ENCODE data around the gene PLEKHA3.
"Not testable (repeated sequence)": the region's sequence is repeated elsewhere in the genome, so short reads cannot be mapped to it uniquely, and the experiment has no call there.

The PLEKHA3 gene

GRCh38 chr2:178521304-178522150 is 41.3 kb downstream of the PLEKHA3 start:
- no peak for TF ChIP-seq CTCF (IDR thresholded peaks at IDR 0.05; ENCODE audit: control insufficient read depth, extremely low read depth, insufficient read depth)

GRCh38 chr2:178522950-178523595 is 42.8 kb downstream of the PLEKHA3 start:
- H3K4me3 ChIP-seq (ENCODE audit: low read depth, low read length): peak overlapping the region; percentile 70
- TF ChIP-seq CTCF (IDR thresholded peaks at IDR 0.05; ENCODE audit: control insufficient read depth, extremely low read depth, insufficient read depth): peak; percentile 78
- peak; percentile 34 for DNase-seq (ENCODE audit: low read depth)

More at GRCh38 chr2:178521304-178522150, 41.3 kb downstream of the PLEKHA3 start:
- DNase-seq (ENCODE audit: low read depth): no peak
- H3K4me3 ChIP-seq (ENCODE audit: low read depth, low read length): no peak overlapping the region

- TF ChIP-seq CTCF (IDR thresholded peaks at IDR 0.05; ENCODE audit: control insufficient read depth, extremely low read depth, insufficient read depth): no peak
- H3K4me3 ChIP-seq (ENCODE audit: low read depth, low read length): peak overlapping the region; percentile 70
- DNase-seq (ENCODE audit: low read depth): no peak
These were observed 43.4 kb downstream of the PLEKHA3 start for GRCh38 chr2:178523596-178524134.

- not testable (repeated sequence) for DNase-seq (ENCODE audit: low read depth); H3K4me3 ChIP-seq (ENCODE audit: low read depth, low read length)
These were observed 44.8 kb downstream of the PLEKHA3 start for GRCh38 chr2:178525010-178525409.

GRCh38 chr2:178525460-178525859 is 45.2 kb downstream of the PLEKHA3 start:
- H3K4me3 ChIP-seq (ENCODE audit: low read depth, low read length); DNase-seq (ENCODE audit: low read depth): not testable (repeated sequence)

- TF ChIP-seq CTCF (IDR thresholded peaks at IDR 0.05; ENCODE audit: control insufficient read depth, extremely low read depth, insufficient read depth): no peak
- no peak for DNase-seq (ENCODE audit: low read depth)
- no peak overlapping the region for H3K4me3 ChIP-seq (ENCODE audit: low read depth, low read length)
These were observed 46.0 kb downstream of the PLEKHA3 start for GRCh38 chr2:178526256-178526655.

- H3K4me3 ChIP-seq (ENCODE audit: low read depth, low read length): no peak overlapping the region
- DNase-seq (ENCODE audit: low read depth): no peak
- TF ChIP-seq CTCF (IDR thresholded peaks at IDR 0.05; ENCODE audit: control insufficient read depth, extremely low read depth, insufficient read depth): no peak
These were observed 47.3 kb downstream of the PLEKHA3 start for GRCh38 chr2:178527592-178527991.
